HUDEP-2 (cell line): Measurements from ENCODE around the gene SLC44A3.
A peak's percentile ranks its signal among the peaks of the same experiment; 100 is the strongest.

Experiments
- DNase-seq, 76 experiments: peaks; one replicate each; lab custom pipeline; 2025; ENCODE audit not compliant: unreplicated experiment in 76 of 76; lab: John Stamatoyannopoulos, UW

Gene SLC44A3

GRCh38 chr1:94871031-94871430 is 50.9 kb downstream of the SLC44A3 start:
- no peak for DNase-seq

- DNase-seq: no peak
Observed at GRCh38 chr1:94872771-94873495, 52.8 kb downstream of the SLC44A3 start.

GRCh38 chr1:94873520-94874351 is 53.6 kb downstream of the SLC44A3 start:
- no peak for DNase-seq

- DNase-seq: no peak
Observed at GRCh38 chr1:94874423-94874822, 54.3 kb downstream of the SLC44A3 start.

- no peak for DNase-seq
Observed at GRCh38 chr1:94875794-94876193, 55.6 kb downstream of the SLC44A3 start.

- DNase-seq: no peak
Observed at GRCh38 chr1:94876362-94876761, 56.2 kb downstream of the SLC44A3 start.

- DNase-seq: no peak
Observed at GRCh38 chr1:94878329-94878728, 58.2 kb downstream of the SLC44A3 start.

- DNase-seq: no peak
Observed at GRCh38 chr1:94883691-94884090, 63.5 kb downstream of the SLC44A3 start.

GRCh38 chr1:94884106-94884505 is 63.9 kb downstream of the SLC44A3 start:
- no peak for DNase-seq

GRCh38 chr1:94884507-94884906 is 64.3 kb downstream of the SLC44A3 start:
- DNase-seq: no peak

- no peak for DNase-seq
Observed at GRCh38 chr1:94886361-94886760, 66.2 kb downstream of the SLC44A3 start.

GRCh38 chr1:94887106-94887505 is 66.9 kb downstream of the SLC44A3 start:
- no peak for DNase-seq

- DNase-seq: no peak
Observed at GRCh38 chr1:94887603-94888171, 67.5 kb downstream of the SLC44A3 start.

GRCh38 chr1:94888201-94888600 is 68.0 kb downstream of the SLC44A3 start:
- DNase-seq: no peak

- DNase-seq: peak in 58 of 76 experiments; percentile 1 to 85 (median 36)
Observed at GRCh38 chr1:94892604-94893254, 72.6 kb downstream of the SLC44A3 start.

GRCh38 chr1:94894630-94895029 is 74.5 kb downstream of the SLC44A3 start:
- DNase-seq: no peak

GRCh38 chr1:94895518-94895917 is 75.4 kb downstream of the SLC44A3 start:
- no peak for DNase-seq

- no peak for DNase-seq
Observed at GRCh38 chr1:94898491-94899385, 78.6 kb downstream of the SLC44A3 start.

- DNase-seq: no peak
Observed at GRCh38 chr1:94899756-94900155, 79.6 kb downstream of the SLC44A3 start.

- DNase-seq: no peak
Observed at GRCh38 chr1:94901841-94902240, 81.7 kb downstream of the SLC44A3 start.
